PC-3 (cell line): ENCODE data around the gene VWA8.

ENCODE experiments used
- EZH2 ChIP-seq: fragments of 300-600 bp; sonication (generic); IDR thresholded peaks from one replicate; pipeline ENCODE4 v1.6.1; 2017; ENCODE audit warnings: antibody characterized with exemption, mild to moderate bottlenecking, low read length; ENCODE audit not compliant: unreplicated experiment
- TF ChIP-seq, protein P1 (sequence below): fragments of 300-600 bp; sonication (generic); conservative IDR thresholded peaks from 2 replicates; pipeline ENCODE4 v1.5.1; 2017; ENCODE audit warnings: antibody characterized with exemption, low read depth, mild to moderate bottlenecking, low read length

- TF ChIP-seq, protein P1, sequence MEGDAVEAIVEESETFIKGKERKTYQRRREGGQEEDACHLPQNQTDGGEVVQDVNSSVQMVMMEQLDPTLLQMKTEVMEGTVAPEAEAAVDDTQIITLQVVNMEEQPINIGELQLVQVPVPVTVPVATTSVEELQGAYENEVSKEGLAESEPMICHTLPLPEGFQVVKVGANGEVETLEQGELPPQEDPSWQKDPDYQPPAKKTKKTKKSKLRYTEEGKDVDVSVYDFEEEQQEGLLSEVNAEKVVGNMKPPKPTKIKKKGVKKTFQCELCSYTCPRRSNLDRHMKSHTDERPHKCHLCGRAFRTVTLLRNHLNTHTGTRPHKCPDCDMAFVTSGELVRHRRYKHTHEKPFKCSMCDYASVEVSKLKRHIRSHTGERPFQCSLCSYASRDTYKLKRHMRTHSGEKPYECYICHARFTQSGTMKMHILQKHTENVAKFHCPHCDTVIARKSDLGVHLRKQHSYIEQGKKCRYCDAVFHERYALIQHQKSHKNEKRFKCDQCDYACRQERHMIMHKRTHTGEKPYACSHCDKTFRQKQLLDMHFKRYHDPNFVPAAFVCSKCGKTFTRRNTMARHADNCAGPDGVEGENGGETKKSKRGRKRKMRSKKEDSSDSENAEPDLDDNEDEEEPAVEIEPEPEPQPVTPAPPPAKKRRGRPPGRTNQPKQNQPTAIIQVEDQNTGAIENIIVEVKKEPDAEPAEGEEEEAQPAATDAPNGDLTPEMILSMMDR, result no peak
- TF ChIP-seq EZH2, result no peak
Measured at GRCh38 chr13:41601718-41602445, 359.0 kb downstream of the VWA8 start.
